ENCODE data around the gene GMPPA. TPM values are rescaled to one million over a fixed set of nuclear protein-coding genes. Genes with fewer than 3 reads are reported as not detected.

GMPPA gene
- total RNA-seq, result 10 to 100 TPM; 22.9 to 27.5 (median 25.4) TPM
- 21.6 TPM for polyA plus RNA-seq
- long read RNA-seq, donor 1, partial matches to known transcripts, result 2 of 8 reads
- long read RNA-seq, donor 1, other reads (novel, unspliced or antisense), result 2 of 8 reads
- long read RNA-seq, donor 2, partial matches to known transcripts, result 0 of 6 reads
- long read RNA-seq, donor 2, other reads (novel, unspliced or antisense), result 3 of 6 reads
- long read RNA-seq, donor 3, transcript GMPPA-201 (13 exons, 1,544 nt), result major isoform, 15 of 43 reads
- long read RNA-seq, donor 3, transcript GMPPA-204 (13 exons, 1,501 nt), result minor isoform, 7 of 43 reads
- long read RNA-seq, donor 3, partial matches to known transcripts, result 5 of 43 reads
- long read RNA-seq, donor 3, other reads (novel, unspliced or antisense), result 12 of 43 reads
- long read RNA-seq, donor 4, partial matches to known transcripts, result 1 of 4 reads
- long read RNA-seq, donor 4, other reads (novel, unspliced or antisense), result 1 of 4 reads

DNA sequence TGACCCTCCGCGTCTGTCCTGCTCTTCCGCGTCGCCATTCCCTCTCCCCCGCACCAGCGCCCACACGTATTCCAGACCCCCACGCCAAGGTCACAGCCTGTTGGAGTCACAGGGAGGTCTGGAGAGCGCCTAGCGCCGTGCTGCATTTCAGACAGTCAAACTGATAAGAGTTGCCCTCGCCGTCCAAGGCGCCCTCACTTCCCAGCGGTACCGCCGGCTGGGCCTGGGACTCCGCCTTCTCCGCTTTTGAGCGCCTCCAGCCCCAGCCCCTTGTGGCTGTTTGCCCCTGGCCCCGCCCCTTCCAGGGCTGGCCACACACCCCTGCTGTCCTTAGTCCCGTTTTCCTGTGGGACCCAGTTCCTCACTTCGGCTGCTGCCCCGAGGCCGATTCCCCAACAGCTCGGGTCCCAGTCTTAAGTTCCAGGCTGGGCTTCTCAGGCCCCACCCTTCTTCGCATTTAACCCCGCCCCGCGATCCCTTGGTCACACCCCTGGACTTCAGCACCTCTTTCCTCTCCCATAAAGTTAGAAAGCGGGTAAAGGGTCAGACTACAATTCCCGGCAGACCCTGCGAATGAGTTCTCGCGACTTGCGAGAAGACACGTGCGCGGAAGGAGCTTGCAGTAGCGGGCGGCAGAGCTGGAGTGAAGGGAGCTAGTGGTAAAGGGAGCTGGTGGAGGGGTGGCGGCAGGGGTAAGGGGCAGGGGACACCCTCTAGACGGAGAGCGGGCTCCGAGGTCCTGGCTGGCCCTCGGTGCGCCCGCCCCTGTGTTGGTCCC, at the start of gene GMPPA:
TSS of gene GMPPA (plus strand) at position 612 of the 778 bp plus-strand sequence. CDS start 1,085 bp downstream, outside the sequence.
- Histone ChIP-seq H3K9me3 (ENCODE audit: control insufficient read depth, low read length) (no peaks in the 10 kb centered on the region), H3K27me3 (ENCODE audit: control insufficient read depth, insufficient read depth) (no peaks in the 10 kb centered on the region), H3K4me1 (ENCODE audit: control insufficient read depth, insufficient read depth, low read length) (no peaks in the 10 kb centered on the region), H3K4me3 (ENCODE audit: low read length) (peak within 1 kb of the TSS; percentile 87), H3K27ac (ENCODE audit: low read length) (peak within 1 kb of the TSS; percentile 86)
- peak; percentile 96 to 97 (median 97) for DNase-seq
- intact Hi-C loops (cut with DNase I), result no loop called here
- peak; percentile 91 for ATAC-seq
- under 1% methylated on average over 49 of the region's 49 CpGs for WGBS

DNA sequence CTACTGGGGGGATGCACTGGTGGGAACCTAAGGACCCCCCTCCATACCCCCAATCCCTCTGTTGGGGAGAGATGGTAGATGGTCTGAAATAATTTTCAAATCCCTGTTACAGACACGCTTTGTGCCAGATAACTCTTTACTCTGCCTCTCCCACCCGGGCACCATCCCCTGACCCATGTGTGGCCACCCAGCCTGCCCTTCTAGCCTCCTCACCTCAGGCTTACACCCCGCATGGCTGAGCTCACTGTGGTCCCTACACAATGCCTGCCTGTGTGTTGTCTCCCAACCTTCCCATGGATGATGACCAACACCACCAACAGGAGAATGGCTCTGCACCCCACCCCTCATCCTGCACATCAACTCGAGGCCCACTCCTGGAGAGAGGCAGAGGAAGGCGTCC, 49.1 kb upstream of the GMPPA start:
- Histone ChIP-seq H3K4me1 (ENCODE audit: control insufficient read depth, insufficient read depth, low read length) (peaks cover 14% of the 10 kb centered on the region), H3K4me3 (ENCODE audit: low read length) (no peak overlapping the region), H3K9me3 (ENCODE audit: control insufficient read depth, low read length) (no peaks in the 10 kb centered on the region), H3K27ac (ENCODE audit: low read length) (no peak overlapping the region), H3K27me3 (ENCODE audit: control insufficient read depth, insufficient read depth) (no peaks in the 10 kb centered on the region)
- DNase-seq, result peak in 1 of 3 donors; percentile 15
- intact Hi-C loops (cut with DNase I), result loop anchor here in 1 of 4 donors (10.0 kb wide), 1 partner anchor 45 kb away; no protein-coding TSS in a partner anchor
- WGBS, result 86% methylated on average over 5 of the region's 5 CpGs
- ATAC-seq, result no peak

DNA sequence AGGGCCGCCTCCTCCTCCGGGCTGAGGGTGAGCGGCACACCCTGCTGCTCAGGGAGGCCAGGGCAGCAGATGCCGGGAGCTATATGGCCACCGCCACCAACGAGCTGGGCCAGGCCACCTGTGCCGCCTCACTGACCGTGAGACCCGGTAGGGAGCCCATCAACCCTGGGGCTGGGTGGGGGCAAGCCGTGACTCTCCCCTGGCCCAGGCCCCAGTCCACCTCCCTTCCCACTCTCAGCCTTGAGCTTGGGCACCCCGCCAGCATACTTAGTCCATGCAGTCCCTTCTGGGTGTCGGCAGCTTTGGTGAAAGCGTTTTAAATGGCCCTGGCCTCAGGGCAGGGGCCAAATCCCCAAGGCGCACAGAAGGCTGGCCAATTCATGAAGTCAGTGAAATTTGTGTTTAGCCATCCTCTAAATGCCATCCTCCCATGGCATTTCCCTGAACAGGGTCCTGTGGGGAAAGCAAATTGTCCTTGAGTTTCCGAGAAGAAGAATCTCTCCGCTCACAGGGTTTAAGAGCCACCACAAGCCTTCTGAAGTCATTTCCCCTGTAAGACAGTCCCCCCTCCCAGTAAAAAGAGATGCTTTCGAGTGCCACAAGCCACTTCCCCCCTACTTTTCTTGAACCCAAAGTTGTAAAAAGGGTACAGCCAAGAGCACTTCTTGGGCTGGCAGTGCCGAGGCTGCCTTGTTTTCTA, 46.9 kb upstream of the GMPPA start:
- DNase-seq (peak; percentile 79 to 89 (median 88)), ATAC-seq (peak; percentile 49 to 64)
- 60% methylated on average over 18 of the region's 18 CpGs for WGBS
- no peaks in the 10 kb centered on the region for H3K9me3 ChIP-seq (ENCODE audit: control insufficient read depth, low read length)
- no peaks in the 10 kb centered on the region for H3K27me3 ChIP-seq (ENCODE audit: control insufficient read depth, insufficient read depth)
- H3K4me1 ChIP-seq (ENCODE audit: control insufficient read depth, insufficient read depth, low read length), result peaks cover 14% of the 10 kb centered on the region
- H3K27ac ChIP-seq (ENCODE audit: low read length), result peak overlapping the region; percentile 78
- no peak overlapping the region for H3K4me3 ChIP-seq (ENCODE audit: low read length)
- intact Hi-C loops (cut with DNase I), result loop anchor here in 1 of 4 donors (10.0 kb wide), 1 partner anchor 47 kb away; no protein-coding TSS in a partner anchor

DNA sequence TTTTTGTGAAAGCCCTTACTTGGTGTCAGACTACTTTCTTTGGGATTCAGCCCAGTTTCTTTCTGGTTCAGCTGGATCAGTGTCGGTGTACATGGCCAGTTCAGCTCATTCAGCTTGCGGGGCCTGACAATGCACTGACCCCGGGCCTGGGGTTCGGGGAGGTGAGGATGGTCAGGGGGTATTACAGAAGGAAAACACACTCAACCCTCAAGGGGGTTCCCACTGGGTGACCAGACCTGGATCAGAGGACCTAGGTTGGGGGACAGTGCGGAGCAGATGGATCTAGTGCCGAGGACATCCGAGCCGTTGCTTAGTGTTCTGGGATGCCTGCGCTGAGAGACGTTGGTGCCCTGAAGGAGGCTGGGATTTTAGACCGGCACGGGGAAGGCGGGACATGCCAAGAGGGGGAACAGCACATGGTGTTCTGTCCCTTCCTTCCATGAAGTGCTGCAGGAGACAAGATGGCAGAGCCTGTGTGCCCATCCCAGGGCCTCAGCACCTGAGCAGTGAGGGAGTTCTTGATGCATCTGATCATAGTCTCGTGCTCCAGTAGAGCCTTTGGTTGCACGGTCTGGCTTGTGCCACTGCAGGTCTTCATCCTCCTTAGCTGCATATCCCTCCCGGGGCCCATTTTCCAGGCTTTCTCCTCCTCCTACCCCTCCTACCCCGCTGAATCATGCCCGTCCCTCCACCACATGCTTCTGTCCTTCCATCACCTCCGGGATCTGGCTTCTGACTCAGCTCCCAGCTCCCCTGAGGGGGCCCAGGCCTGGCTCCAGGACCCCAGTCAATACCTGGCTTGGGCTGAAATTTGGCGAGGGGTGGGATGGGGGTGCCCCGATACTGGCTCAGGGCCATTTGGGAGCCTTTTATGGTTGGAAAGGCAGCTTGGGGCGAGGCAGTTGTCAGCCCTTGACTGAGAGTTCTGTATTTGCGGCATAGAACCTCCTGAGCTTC, 46.1 kb upstream of the GMPPA start:
- intact Hi-C loops (cut with DNase I), result loop anchor here in 1 of 4 donors (10.0 kb wide), 1 partner anchor 48 kb away; no protein-coding TSS in a partner anchor
- peak overlapping the region; percentile 78 for H3K27ac ChIP-seq (ENCODE audit: low read length)
- no peaks in the 10 kb centered on the region for H3K9me3 ChIP-seq (ENCODE audit: control insufficient read depth, low read length)
- ATAC-seq, result peak; percentile 56 to 77
- no peak overlapping the region for H3K4me3 ChIP-seq (ENCODE audit: low read length)
- 51% methylated on average over 23 of the region's 23 CpGs for WGBS
- H3K27me3 ChIP-seq (ENCODE audit: control insufficient read depth, insufficient read depth), result no peaks in the 10 kb centered on the region
- H3K4me1 ChIP-seq (ENCODE audit: control insufficient read depth, insufficient read depth, low read length), result peaks cover 13% of the 10 kb centered on the region
- peak; percentile 79 to 84 (median 83) for DNase-seq

DNA sequence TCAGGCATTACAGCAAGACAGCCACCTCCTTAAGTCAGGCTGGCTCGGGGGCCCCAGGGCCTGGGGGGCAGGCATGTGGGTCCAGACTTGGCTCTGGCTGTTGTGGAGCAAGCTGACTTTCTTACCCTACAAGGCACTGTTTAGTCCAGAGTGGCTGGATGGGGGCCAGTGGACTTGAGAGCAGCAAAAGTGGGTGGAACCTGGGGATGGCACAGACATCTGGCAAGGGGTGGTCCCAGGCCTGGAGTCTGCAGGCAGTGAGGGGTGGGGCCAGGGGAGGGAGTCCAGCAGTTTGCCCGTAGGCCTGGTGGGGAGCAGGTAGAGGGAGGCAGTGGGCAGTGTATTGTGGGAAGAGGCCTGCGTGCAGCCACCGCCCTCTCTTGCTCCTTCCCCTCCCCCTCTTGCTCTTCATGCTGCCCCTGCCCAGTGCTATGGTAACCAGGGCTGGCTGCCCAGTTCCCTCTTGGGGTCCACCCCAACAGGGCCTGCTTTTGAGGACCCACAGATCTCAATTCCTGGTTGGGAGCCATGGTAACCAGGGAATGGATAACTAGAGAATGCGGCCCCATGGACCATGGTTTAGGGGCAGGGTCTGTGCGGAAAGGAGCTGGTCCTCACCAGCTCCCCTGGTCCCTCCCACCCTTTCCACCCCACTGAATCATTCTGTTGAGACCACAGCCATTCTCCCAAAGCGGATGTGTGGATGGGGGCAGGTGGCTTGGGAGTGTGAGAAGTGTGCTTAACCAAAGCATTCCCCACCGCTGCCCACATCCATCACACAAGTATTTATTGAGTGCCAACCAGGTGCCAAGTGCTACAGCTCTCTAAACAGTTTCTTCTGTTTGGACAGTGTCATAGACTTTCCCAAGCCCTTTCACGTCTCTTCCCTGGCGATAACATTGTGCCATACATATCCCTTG, 44.8 kb upstream of the GMPPA start:
- Histone ChIP-seq H3K27ac (ENCODE audit: low read length) (peak overlapping the region; percentile 78), H3K27me3 (ENCODE audit: control insufficient read depth, insufficient read depth) (no peaks in the 10 kb centered on the region), H3K4me1 (ENCODE audit: control insufficient read depth, insufficient read depth, low read length) (peaks cover 13% of the 10 kb centered on the region), H3K4me3 (ENCODE audit: low read length) (no peak overlapping the region), H3K9me3 (ENCODE audit: control insufficient read depth, low read length) (no peaks in the 10 kb centered on the region)
- 69% methylated on average over 10 of the region's 10 CpGs for WGBS
- intact Hi-C loops (cut with DNase I), result loop anchor here in 1 of 4 donors (10.0 kb wide), 1 partner anchor 49 kb away; no protein-coding TSS in a partner anchor
- ATAC-seq (peak; percentile 39 to 64), DNase-seq (peak; percentile 84 to 92 (median 88))

DNA sequence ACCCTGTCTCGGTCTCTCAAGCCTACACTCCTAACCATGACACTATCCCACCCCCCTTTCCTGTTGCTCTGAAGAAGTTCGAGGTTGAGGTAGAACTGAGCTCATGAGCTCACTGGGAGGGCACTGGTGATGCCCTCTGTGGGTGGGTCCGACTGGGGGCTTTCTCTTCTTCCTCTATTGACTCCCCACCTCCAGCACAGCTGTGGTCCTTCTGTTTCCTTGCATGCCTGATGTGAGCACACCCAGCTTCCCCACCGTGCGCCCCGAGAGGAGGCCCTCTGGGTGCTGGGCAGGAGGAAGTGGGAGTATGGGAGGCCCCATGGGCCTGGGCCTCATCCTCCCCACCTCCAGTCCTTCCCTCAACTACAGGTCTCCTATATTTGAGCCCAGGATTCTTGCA, 43.1 kb upstream of the GMPPA start:
- intact Hi-C loops (cut with DNase I), result loop anchor here in 1 of 4 donors (10.0 kb wide), 1 partner anchor 51 kb away; no protein-coding TSS in a partner anchor
- Histone ChIP-seq H3K27me3 (ENCODE audit: control insufficient read depth, insufficient read depth) (no peaks in the 10 kb centered on the region), H3K4me1 (ENCODE audit: control insufficient read depth, insufficient read depth, low read length) (peaks cover 15% of the 10 kb centered on the region), H3K27ac (ENCODE audit: low read length) (no peak overlapping the region), H3K9me3 (ENCODE audit: control insufficient read depth, low read length) (no peaks in the 10 kb centered on the region), H3K4me3 (ENCODE audit: low read length) (no peak overlapping the region)
- peak in 1 of 3 donors; percentile 5 for DNase-seq
- 68% methylated on average over 6 of the region's 6 CpGs for WGBS
- no peak for ATAC-seq

DNA sequence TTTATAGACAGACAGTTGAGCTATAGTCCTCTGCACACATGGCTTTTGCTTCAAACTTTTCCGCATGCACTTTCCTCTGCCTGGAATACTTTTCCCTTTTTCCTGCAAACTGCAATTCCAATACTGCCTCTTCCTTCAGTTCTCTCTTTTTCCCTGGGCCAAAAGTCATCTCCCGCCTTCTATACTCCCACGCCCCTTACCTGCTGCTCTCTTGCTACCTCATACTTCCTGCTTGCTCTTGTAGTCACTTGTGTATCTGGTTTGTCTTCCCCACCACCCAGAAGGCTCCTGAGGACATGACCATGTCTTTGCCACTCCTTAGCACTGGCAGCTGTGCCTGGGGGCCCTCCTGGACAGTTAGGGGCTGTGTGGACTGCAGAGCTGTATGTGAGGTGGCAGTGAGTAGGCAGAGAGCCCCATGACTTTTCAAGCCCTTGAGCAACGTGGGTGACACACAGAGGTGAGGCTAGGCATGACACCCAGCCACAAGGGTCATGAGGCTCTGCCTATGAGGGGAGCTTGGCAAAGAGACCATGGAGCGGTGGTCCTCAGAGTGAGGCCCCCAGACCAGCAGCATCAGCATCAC, 40.8 kb upstream of the GMPPA start:
- DNase-seq, result peak in 2 of 3 donors; percentile 8 to 25
- intact Hi-C loops (cut with DNase I), result loop anchor here in 1 of 4 donors (10.0 kb wide), 1 partner anchor 53 kb away; no protein-coding TSS in a partner anchor
- no peaks in the 10 kb centered on the region for H3K9me3 ChIP-seq (ENCODE audit: control insufficient read depth, low read length)
- no peaks in the 10 kb centered on the region for H3K27me3 ChIP-seq (ENCODE audit: control insufficient read depth, insufficient read depth)
- 76% methylated on average over 5 of the region's 5 CpGs for WGBS
- no peak overlapping the region for H3K4me3 ChIP-seq (ENCODE audit: low read length)
- H3K27ac ChIP-seq (ENCODE audit: low read length), result peak overlapping the region; percentile 61
- ATAC-seq, result no peak
- peaks cover 11% of the 10 kb centered on the region for H3K4me1 ChIP-seq (ENCODE audit: control insufficient read depth, insufficient read depth, low read length)

DNA sequence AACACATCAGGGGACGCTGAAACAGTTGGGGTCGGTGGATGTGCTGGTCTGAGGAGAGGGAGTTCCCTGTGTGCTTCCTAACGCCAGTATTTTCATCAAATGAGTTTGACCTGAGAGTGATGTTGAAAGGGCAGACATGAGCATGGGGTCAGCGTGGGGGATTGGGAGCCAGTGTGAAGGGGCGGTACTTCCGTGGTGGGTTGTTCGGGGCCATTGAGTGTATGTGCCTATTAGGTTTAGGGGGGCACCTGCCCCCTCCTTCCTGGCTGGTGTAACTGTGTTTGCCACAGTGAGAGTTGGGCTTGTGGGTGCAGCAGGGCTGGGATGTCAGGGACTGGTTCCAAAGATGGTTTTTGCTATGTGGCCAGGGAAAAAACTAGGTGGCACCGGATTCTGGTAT, 39.7 kb upstream of the GMPPA start:
- H3K9me3 ChIP-seq (ENCODE audit: control insufficient read depth, low read length), result no peaks in the 10 kb centered on the region
- no peak for ATAC-seq
- 84% methylated on average over 8 of the region's 8 CpGs for WGBS
- no peaks in the 10 kb centered on the region for H3K27me3 ChIP-seq (ENCODE audit: control insufficient read depth, insufficient read depth)
- DNase-seq, result peak in 2 of 3 donors; percentile 6 to 28
- intact Hi-C loops (cut with DNase I), result loop anchor here in 1 of 4 donors (10.0 kb wide), 1 partner anchor 54 kb away; no protein-coding TSS in a partner anchor
- H3K4me3 ChIP-seq (ENCODE audit: low read length), result no peak overlapping the region
- peak overlapping the region; percentile 19 for H3K27ac ChIP-seq (ENCODE audit: low read length)
- peaks cover 4% of the 10 kb centered on the region for H3K4me1 ChIP-seq (ENCODE audit: control insufficient read depth, insufficient read depth, low read length)

Data from right cardiac atrium (tissue), 5 donors.